RWPE1 (cell line): ENCODE measurements around the gene SMIM11.

Experiments used
- CTCF ChIA-PET: fragments of 350-600 bp; sonication (Branson Sonifier 250); formaldehyde crosslinking; extraction: SDS; loops from one replicate; lab custom pipeline; 2021; lab: Yijun Ruan, JAX
- POLR2A ChIA-PET: fragments of 400-600 bp; formaldehyde crosslinking; extraction: SDS; loops from one replicate; lab custom pipeline; 2020; ENCODE audit warnings: antibody characterized with exemption; ENCODE audit not compliant: low non-redundant PET; lab: Yijun Ruan, JAX
- DNase-seq: peaks from one replicate; pipeline ENCODE4 v3.0.0; 2012; ENCODE audit warnings: low spot score
- H3K27ac ChIP-seq: fragments of 450-650 bp; 2 replicates; pipeline ENCODE4 v1.5.1; 2017
- TF ChIP-seq, protein P1 (sequence below): fragments of 450-650 bp; conservative IDR thresholded peaks from 2 replicates; pipeline ENCODE4 v1.5.1; 2017; ENCODE audit warnings: low read depth, mild to moderate bottlenecking

The SMIM11 gene

DNA sequence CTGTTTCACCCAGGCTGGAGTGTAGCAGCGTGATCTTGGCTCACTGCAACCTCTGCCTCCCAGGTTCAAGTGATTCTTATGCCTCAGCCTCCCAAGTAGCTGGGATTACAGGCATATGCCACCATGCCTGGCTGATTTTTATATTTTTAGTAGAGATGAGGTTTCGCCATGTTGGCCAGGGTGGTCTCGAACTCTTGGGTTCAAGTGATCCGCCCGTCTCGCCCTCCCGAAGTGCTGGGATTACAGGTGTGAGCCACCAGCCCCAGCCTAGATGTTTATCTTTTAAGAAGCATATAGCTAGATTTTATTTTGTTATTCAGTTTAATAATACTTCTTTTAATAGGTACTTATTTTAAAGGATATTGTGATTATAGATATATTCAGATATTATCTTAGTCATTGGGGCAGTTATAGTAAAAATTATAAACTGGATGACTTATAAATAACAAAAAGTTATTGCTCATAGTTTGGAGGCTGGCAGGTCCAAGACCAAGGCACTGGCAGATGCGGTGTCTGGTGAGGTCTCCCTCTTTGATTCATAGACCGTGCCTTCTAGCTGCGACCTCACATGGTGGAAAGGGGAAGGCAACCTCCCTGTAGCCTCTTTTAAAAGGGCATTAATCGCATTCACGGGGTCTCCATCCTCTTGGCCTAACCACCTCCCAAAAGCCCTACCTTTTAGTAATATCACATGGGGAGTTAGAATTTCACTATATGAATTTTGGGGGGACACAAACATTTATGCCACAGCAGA, 14.6 kb upstream of the SMIM11 start:
- DNase-seq: no peak
- TF ChIP-seq, protein P1, sequence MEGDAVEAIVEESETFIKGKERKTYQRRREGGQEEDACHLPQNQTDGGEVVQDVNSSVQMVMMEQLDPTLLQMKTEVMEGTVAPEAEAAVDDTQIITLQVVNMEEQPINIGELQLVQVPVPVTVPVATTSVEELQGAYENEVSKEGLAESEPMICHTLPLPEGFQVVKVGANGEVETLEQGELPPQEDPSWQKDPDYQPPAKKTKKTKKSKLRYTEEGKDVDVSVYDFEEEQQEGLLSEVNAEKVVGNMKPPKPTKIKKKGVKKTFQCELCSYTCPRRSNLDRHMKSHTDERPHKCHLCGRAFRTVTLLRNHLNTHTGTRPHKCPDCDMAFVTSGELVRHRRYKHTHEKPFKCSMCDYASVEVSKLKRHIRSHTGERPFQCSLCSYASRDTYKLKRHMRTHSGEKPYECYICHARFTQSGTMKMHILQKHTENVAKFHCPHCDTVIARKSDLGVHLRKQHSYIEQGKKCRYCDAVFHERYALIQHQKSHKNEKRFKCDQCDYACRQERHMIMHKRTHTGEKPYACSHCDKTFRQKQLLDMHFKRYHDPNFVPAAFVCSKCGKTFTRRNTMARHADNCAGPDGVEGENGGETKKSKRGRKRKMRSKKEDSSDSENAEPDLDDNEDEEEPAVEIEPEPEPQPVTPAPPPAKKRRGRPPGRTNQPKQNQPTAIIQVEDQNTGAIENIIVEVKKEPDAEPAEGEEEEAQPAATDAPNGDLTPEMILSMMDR: no peak
- POLR2A ChIA-PET: no interaction called here
- CTCF ChIA-PET: interaction anchor here (0.6 kb wide), 1 partner anchor 442 kb away, joined by 6 read pairs; no protein-coding TSS in a partner anchor
- no peak overlapping the region for H3K27ac ChIP-seq

DNA sequence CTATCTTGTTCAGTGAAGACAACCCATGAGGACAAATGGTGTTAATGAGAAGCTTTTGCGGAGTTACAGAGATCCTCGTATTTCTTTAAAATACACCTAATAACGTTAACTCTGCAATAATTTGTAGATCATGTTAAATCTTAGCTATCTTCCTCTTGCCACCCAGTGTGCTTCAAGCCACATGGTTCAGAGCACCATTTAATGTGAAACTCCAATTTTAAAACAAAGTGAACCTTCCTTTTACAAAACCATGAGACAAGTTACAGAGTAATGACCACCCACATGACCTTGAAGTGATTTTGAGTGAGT, 13.2 kb upstream of the SMIM11 start:
- ChIA-PET CTCF (interaction anchor here (0.6 to 1.5 kb wide), 7 partner anchors 8 to 438 kb away, joined by 3 to 8 read pairs (median 3); no protein-coding TSS in a partner anchor), POLR2A (no interaction called here)
- no peak for DNase-seq
- no peak overlapping the region for H3K27ac ChIP-seq
- TF ChIP-seq, protein P1: peak; percentile 56; the same call in 1 of the 2 replicates

DNA sequence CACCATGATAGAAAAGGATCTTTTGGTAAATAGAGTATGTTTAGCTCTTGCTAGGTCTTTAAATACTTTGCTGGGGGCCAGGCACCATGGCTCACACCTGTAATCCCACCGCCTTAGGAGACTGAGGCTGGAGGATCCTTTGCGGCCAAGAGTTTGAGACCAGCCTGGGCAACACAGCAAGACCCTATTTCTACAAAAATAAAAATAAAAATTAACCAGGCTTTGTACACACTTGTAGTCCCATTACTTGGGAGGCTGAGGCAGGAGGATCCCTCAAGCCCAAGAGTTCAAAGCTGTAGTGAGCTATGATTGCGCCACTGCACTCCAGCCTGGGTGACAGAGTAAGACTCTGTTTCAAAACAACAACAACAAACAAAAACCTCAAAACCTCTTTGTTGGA, 12.6 kb upstream of the SMIM11 start:
- no peak overlapping the region for H3K27ac ChIP-seq
- CTCF ChIA-PET: interaction anchor here (0.6 to 1.5 kb wide), 7 partner anchors 9 to 439 kb away, joined by 3 to 8 read pairs (median 3); no protein-coding TSS in a partner anchor
- POLR2A ChIA-PET: no interaction called here
- TF ChIP-seq, protein P1: no peak
- DNase-seq: no peak

DNA sequence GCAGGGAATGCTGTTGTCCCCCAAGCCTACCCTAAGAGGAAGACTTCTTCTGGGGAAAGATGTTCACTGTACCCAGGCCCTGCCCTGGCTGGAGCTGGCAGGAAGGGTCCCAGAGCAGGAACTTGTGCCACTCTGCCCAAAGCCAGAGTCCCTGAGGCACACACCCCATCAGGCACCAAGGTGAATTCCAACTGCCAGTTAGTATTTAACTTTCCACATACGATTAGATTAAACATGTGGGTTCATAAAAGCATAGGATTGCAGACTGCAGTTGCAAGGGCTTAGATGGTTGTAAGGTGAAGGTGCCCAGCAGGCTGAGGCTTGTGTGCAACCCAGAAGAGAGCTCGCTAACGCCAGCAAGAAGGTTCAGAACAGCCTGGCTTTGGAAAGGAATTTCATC, 11.6 kb upstream of the SMIM11 start, which contains the start of gene KCNE2:
Gene KCNE2, plus strand, starts transcription at position 274 of the 400 bp plus-strand sequence. CDS start 6,473 bp downstream, outside the sequence.
- ChIA-PET POLR2A (no interaction called here), CTCF (no interaction called here)
- no peak within 1 kb of the TSS for H3K27ac ChIP-seq
- DNase-seq: no peak
- TF ChIP-seq, protein P1: no peak

DNA sequence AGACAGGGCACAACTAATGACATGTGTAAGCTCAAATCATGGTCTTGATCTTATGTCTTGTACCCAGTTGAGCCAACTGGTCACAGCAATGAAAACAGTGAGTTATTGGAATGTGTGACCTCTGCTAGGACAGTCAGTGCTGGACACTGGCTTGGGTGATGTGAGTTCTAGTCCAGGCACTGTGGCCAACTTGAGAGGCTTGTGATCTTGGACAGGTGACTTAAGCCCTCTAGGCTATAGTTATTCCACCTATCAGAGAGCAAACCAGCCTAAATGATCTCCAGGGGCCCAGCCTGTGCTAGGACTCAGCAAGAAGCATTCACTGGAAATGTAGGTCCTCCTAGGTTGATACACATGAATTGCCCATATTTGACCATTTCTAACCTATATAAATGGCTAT, 10.4 kb upstream of the SMIM11 start:
- TF ChIP-seq, protein P1: no peak
- H3K27ac ChIP-seq: no peak overlapping the region
- CTCF ChIA-PET: no interaction called here
- POLR2A ChIA-PET: no interaction called here
- no peak for DNase-seq

DNA sequence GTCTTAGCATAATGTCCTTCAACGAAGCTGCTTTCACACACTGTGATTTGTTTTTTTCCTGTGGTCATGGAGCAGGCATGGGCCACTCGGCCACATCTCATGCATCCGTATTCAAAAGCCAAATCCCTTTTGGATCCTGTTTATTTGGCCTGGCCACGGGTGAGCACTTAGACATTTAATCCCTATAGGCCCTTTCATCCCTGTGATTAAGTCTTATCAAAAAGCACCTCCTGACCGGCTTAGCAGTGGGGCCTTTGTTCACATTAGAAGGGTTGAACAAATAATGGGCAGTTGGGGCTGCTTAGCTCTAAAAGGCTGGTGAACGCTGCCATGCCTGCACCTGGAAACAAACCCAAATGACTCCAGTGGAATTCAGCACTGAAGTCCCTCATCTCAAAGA, 9.5 kb upstream of the SMIM11 start:
- DNase-seq: no peak
- POLR2A ChIA-PET: no interaction called here
- H3K27ac ChIP-seq: no peak overlapping the region
- CTCF ChIA-PET: interaction anchor here (0.5 kb wide), 1 partner anchor 144 kb away, joined by 3 read pairs; no protein-coding TSS in a partner anchor
- TF ChIP-seq, protein P1: no peak
